Stimulated activated CD8-positive, alpha-beta memory T cell treated with anti-CD3 and anti-CD28 coated beads, Interleukin-2, amount 100 ng/mL, for 1 hour (primary cell): Measurements from ENCODE around the gene IFT52.
"Not testable (repeated sequence)": the region's sequence is repeated elsewhere in the genome, so short reads cannot be mapped to it uniquely, and the experiment has no call there.

Experiments used
- DNase-seq, 2 donors: peaks; one replicate each; pipeline ENCODE4 v3.0.0-alpha.2; 2020; ENCODE audit warnings: low read depth in 2 of 2

IFT52 gene

DNA sequence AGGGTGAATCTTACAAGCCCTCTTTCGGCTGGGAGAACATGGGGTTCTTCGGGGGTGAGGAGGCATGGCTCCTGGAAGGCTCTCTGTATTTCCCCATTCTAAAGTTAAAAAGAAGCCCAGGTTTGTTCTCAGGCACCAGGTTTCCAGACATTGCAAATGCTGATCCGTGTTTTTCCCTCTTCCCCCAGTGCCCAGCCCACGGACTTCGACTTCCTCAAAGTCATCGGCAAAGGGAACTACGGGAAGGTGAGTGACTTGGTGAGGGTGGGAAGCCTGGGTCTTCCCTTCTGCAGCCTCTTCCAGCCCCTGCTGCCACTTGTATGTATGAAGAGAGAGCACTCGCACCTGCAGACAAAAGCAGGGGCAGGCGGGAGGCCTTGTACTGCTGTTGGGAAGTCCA, 23.3 kb upstream of the IFT52 start:
- no peak for DNase-seq

DNA sequence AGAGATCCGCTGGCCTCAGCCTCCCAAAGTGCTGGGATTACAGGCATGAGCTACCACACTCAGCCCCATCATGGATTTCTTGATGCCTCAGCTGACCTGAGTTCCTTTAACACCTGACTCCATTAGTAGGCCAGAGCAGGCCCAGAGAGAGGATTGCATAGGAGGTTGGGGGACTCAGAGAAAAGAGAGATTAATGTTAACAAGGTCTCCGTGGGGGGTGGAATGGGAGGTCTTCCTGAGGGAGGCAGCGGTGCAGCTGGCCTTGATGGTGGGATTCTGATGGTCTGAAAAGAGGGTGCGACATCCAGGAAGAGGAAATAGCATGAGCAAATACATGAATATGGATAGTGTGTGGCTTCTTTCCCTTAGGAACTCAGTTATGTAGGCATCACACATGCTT, 22.0 kb upstream of the IFT52 start:
- DNase-seq, result no peak

DNA sequence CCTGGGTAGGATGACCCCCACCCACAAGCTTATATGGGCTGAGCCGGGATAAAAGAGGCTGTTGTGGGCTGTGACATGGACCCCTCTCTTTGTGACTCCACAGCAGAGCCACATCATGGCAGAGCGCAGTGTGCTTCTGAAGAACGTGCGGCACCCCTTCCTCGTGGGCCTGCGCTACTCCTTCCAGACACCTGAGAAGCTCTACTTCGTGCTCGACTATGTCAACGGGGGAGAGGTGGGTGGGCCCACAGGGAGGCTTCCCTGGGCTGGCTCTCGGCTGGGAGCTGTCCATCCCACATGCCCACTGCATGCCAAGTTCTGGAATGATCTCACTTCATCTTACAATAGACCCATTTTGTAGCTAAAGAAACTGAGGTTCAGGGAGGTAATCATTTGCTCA, 21.5 kb upstream of the IFT52 start:
- DNase-seq, result no peak

DNA sequence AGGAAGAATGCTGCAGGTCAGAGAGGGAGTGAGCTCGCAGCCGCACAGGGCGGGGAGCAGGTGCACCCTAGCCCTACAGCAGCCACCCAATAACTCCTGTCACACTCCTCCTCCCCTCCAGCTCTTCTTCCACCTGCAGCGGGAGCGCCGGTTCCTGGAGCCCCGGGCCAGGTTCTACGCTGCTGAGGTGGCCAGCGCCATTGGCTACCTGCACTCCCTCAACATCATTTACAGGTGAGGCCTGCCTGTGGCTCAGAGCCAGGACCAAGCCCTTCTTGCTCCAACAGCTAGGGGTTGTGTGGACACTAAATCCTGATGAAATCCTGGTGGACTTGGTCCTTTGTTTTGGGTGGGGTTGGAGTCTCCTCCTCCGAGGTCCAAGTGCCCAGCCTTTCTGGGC, 20.2 kb upstream of the IFT52 start:
- DNase-seq, result no peak

DNA sequence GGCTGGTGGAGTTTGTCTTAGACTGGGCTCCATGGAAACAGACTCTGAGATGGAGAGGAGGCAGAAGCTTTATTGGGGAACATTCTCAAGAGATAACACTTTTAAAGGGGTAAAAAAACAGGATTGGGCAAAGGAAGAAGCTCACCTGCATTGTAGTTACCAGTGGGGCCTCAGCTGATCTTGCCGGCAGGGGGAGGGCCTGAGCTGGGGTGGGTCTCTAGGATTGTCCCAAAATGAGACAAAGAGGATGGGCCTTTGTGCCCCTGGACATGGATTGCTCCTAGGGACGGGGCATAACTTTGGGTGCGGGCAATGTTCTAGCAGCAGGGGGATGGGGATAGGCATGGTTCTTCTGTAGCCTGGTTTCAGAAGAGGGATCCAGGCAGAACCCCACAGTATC, 19.4 kb upstream of the IFT52 start:
- DNase-seq, result no peak

DNA sequence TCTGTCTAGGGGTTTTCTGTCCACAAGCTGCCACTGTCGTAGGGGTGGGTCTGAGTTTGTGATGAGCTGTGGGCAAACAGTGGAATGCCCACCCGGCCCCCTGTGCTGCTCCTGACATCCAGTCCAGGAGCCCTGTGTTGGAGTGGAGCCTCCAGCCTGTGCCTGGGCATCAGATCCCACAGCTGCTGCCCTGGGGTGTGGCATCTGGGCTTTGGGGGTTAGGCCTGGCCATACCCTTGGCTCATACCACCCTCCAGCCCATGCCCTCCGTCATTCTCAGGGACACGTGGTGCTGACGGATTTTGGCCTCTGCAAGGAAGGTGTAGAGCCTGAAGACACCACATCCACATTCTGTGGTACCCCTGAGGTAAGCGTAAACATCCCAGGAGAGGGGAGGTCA, 19.0 kb upstream of the IFT52 start:
- DNase-seq, result no peak

DNA sequence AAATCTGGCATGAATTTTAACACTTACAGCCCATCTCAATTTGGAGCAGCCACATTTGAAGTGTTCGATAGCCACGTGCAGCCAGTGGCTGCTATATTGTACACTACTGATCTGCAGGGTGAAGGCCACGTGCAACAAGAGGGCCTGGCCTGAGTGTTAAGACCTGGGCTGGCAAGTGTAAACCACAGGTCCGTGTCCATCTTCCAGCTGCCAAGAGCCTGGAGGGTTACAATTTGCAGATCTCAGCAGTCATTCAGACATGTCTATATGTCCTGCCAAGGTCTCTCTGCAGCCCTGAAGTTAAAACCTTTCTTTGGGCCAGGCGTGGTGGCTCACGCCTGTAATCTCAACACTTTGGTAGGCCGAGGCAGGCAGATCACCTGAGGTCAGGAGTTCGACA, 17.8 kb upstream of the IFT52 start:
- no peak for DNase-seq

DNA sequence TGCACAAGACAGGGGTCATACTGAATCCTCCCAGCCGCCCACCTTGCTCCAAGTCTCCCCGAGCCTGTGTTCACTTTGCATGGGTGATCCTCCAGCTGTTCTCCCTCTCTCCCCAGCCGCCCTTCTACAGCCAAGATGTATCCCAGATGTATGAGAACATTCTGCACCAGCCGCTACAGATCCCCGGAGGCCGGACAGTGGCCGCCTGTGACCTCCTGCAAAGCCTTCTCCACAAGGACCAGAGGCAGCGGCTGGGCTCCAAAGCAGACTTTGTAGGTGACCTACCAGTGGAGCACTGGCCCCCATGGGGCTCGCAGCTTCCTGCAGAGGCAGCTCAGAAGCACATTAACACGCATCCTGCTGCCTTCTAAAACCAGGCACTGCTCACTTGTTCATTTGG, 14.6 kb upstream of the IFT52 start:
- no peak for DNase-seq

DNA sequence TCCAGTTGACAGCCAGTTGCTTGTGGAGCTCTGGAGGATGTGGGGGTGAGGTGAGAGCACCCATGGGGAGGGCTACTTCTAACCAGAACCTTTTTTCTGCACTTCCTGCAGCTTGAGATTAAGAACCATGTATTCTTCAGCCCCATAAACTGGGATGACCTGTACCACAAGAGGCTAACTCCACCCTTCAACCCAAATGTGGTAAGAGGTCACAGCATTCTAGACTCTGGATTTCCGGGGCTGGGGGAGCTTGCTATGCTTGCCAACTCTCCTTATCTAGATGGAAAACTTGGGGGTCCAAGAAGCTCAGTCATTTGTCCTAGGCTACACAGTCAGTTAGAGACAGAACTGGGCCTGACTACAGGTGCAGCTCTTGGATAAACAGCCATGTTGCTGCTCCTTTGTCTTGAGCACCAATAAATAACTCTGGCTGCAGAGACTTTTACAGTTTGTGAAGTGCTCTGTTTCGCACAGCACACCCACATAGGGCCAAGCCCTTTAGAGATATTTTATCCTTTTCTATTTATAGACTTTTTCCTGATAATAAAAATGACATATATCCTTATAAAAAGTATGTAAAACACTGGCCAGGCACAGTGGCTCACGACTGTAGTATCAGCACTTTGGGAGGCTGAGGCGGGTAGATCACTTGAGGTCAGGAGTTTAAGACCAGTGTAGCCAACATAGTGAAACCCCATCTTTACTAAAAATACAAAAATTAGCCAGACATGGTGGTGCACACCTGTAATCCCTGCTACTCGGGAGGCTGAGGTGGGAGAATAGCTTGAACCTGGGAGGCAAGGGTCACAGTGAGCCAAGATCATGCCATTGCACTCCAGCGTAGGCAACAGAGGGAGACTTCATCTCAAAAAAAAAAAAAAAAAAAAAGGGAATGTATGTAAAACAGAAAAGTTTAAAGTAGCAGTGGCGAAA, 10.6 kb upstream of the IFT52 start:
- no peak for DNase-seq

DNA sequence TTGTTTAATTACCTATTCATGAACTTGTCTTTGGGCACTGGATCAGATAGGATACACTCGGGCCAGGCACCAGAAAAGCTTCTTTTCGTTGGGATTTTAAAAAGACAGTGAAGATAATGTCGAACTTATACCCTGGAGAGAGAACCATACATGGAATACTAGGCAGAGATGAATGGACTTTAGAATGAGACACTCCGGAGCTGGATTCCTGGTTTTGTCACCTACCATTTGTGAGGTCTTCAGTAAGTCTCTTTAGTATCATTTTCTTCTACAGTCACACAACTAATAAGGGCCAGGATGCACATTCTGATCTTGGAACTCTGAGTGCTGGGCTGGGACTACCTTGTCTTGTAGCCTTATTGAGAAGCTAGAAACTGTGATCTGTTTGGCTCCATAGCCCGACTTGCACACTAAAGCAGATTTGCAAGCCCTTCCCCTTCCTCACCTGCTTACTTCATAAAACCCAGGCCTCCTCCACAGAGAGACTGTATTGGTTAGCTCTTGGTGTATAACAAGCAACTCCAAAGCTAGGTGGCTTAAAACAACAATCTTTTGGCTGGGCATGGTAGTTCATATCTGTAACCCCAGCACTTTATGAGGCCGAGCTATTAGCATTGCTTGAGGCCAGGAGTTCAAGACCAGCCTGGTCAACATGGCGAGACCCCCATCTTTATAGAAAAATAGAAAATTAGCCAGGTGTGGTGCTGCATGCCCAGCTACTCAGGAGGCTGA, 7.4 kb upstream of the IFT52 start:
- no peak for DNase-seq

DNA sequence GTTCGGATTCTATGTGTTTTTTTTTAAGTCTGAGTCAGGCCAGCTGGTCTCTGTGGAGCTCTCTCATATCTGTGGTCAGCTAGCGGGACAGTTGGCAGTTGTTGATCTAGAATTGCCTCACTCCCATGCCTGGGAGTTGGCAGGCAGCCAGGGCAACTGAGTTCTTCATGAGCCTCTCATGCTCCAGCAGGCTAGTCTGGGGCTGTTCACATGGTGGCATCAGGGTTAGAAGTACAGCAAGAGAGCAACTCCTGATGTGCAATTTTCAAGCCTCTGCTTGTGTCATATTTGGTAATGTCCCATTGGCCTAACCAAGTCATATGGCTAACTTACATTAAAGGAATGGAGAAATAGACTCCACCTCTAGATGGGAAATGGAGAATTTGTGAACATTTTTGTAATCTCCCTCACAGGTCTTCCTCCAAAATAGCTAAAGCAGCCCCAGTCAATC, 6.7 kb upstream of the IFT52 start:
- no peak for DNase-seq

DNA sequence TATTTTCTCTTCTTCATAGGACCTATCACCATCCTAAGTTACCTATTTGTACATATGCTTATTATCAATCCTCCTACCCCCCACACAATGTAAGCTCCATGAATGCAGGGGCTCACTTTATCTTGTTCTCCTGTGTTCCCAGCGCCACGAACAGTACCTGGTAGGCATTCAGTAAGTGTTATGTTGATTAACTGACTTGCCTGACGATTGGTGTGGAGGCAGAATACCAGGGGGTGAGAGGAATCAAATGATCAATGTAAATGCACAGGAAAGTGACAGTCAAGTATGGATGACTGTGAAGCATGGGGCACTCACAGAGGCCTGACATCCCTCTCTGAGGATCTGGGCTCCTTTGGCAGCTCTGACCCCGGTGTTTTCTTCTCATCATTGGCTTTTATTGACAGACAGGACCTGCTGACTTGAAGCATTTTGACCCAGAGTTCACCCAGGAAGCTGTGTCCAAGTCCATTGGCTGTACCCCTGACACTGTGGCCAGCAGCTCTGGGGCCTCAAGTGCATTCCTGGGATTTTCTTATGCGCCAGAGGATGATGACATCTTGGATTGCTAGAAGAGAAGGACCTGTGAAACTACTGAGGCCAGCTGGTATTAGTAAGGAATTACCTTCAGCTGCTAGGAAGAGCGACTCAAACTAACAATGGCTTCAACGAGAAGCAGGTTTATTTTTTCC, 6.1 kb upstream of the IFT52 start:
- no peak for DNase-seq

DNA sequence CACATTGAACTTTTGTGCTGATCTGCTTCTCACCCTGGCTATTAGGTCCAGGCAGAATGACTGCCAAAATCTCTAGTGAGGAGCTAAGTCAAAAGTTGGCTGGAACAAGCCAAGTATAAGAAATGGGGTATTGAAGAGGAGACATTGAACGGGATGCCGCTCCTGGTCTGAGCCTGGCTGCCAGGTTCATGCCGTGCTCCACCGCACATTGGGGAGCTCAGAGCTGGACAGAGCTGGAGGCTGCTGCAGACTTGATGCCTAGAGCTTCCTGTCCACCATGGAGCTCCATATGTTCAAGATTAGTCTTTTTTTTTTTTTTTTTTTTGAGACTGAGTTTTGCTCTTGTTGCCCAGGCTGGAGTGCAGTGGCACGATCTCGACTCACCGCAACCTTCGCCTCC, 4.1 kb upstream of the IFT52 start:
- DNase-seq, result no peak

DNA sequence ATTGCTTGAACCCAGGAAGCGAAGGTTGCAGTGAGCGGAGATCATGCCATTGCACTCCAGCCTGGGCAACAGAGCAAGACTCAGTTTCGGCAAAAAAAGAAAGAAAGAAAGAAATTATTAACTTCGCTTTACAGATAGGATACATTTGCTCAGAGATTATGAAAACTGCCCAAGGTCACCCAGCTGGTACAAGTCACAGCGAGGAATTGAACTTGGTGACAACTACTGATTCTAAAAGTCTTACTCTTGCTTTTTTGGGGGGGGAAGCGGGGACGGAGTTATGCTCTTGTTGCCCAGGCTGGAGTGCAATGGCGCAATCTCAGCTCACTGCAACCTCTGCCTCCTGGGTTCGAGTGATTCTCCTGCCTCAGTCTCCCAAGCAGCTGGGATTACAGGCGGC, 2.2 kb upstream of the IFT52 start:
- not testable (repeated sequence) for DNase-seq

DNA sequence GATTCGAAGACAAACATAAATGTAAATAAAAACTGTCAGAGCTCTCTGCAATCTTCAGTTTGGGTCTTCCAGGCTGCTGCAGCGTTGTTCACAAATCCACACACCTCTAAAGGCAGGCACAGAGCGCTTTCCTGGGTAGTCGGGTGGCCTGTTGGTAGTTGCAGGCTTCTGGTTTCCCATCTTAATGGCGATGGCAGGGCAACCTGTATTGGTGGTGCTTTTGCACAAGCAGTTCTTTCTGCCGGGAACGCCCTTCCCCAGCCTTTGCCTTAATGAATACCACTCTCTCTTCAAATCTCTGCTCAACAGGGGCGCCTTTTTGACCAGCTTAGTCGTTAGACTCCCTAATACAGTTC, 723 bp upstream of the IFT52 start:
- DNase-seq, result no peak

DNA sequence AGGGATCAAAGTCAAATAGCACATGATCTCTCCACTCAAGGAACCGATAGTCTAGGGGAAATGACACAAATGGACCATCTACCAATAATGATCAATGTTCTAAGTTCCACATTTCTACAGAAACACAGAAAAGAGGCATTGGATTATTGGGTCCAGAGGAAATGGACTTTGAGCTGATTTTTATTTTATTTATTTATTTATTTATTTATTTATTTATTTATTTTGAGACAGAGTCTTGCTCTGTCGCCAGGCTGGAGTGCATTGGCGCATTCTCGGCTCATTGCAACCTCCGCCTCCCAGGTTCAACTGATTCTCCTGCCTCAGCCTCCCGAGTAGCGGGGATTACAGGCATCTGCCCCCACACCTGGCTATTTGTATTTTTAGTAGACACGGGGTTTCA, 11.2 kb downstream of the IFT52 start:
- DNase-seq, result not testable (repeated sequence)

DNA sequence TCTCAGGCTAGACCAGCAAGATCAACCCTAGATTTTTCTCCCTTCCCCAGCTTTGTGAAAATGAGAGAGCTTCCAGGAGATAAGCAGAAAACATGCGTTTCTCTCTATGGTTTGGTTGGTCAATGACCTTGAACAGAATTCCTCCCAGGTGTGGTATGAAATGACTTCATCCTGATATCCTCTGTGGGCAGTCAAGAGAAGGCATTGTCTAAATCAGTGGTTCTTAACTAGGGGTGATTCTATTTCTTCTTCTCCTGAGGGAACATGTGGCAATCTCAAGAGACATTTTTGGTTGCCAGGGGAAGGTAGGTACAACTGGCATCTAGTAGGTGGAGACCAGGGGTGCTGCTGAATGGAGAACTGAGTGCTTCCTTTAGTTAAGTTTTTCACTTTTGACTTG, 12.4 kb downstream of the IFT52 start:
- DNase-seq, result no peak

DNA sequence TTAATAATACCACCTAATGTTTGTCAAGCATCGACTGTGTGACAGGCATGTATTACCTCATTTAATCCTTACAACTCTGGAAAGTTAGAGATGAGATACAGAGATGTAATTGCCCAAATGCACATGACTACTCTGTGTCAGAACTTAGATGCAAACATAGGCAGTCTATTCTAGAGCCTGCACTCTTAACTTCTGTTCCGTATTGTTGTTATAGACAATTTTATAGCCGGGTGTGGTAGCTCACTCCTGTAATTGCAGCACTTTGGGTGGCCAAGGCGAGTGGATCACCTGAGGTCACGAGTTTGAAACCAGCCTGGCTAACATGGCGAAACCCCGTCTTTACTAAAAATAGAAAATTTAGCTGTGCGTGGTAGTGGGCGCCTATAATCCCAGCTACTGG, 15.0 kb downstream of the IFT52 start:
- DNase-seq, result no peak

DNA sequence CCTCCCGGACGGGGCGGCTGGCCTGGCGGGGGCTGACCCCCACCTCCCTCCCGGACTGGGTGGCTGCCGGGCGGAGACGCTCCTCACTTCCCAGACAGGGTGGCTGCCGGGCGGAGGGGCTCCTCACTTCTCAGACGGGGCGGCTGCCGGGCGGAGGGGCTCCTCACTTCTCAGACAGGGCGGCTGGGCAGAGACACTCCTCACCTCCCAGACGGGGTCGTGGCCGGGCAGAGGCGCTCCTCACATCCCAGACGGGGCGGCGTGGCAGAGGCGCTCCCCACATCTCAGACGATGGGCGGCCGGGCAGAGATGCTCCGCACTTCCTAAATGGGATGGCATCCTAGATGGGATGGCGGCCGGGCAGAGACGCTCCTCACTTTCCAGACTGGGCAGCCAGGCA, 16.5 kb downstream of the IFT52 start:
- DNase-seq, result not testable (repeated sequence)

DNA sequence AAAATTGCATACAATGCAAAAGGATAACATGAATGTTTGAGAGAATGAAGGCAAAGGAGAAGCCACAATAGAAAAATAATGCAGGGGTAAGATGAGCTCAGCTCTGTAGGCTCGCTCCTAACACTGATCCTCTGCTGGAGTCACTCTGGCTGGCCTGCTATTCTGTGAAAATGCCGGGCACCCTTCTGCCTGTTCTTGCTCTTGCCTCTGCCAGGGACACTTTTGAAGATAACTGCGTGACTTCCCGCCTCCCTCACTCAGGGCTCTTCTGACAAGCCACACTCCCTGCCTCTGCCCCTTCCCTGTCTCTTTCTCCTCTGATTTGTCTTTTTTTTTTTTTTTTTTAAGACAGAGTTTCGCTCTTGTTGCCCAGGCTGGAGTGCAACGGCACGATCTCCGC, 40.9 kb downstream of the IFT52 start:
- no peak for DNase-seq

DNA sequence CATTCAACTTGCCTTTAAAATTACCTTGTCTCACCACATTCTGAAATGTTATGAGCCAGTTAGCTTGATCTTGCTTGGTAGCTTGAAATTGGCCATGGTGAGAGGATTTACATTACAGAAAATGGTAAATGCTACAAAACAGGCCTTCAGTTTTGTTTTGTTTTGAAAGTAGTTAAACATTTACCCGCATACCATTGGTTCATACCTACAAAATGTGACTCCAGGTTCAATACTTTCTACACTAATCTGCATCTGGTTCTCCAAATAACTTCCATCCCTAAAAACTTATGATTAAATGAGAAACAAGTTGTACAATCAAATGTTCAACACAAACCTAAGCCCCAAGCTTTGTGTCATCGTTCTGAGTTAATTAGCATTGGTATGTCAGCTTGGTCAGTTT, 45.7 kb downstream of the IFT52 start:
- DNase-seq, result no peak

DNA sequence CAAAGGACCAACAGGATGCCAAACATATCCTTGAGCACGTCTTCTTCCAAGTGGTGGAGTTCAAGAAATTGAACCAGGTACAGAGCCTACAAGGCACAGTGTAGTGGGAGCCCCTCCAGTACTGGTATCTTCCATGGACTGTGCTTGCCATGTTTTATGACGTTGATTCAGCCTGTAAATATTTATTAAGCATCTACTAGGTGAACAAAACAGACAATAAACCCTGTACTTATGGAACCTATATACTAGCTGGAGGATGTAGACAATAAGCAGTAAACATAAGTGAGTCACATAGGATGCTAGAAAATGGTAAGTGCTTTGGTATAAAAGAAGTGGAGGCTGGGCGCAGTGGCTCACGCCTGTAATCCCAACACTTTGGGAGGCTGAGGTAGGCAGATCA, 51.8 kb downstream of the IFT52 start:
- DNase-seq, result no peak
